Kidney (tissue), 14 donors: ENCODE data around the gene BABAM2. TPM values are rescaled to one million over a fixed set of nuclear protein-coding genes. Genes with fewer than 3 reads are reported as not detected.
"Not testable (repeated sequence)": the region's sequence is repeated elsewhere in the genome, so short reads cannot be mapped to it uniquely, and the experiment has no call there.

Source experiments
- DNase-seq, 5 donors: peaks; one replicate each; pipeline ENCODE4 v3.0.0-alpha.2; 2013 to 2020
- FAIRE-seq: peaks from 2 replicates; lab custom pipeline; 2012; peaks lifted over from hg19 to GRCh38; lab: Jason Lieb, UNC
- H3K27ac ChIP-seq, 2 donors: one replicate each; pipeline ENCODE4 v1.7.0; 2013; ENCODE audit warnings: low read depth in 2 of 2, low read length in 2 of 2, inconsistent platforms in 1 of 2
- H3K27me3 ChIP-seq: one replicate; pipeline ENCODE4 v1.7.1; 2013; ENCODE audit warnings: low read length, inconsistent platforms; ENCODE audit not compliant: control insufficient read depth, insufficient read depth
- H3K36me3 ChIP-seq, 3 donors: one replicate each; pipeline versions ENCODE4 v1.7.0 to v1.7.1; 2013; ENCODE audit warnings: low read length in 3 of 3, control low read depth in 1 of 3, inconsistent platforms in 1 of 3; ENCODE audit not compliant: insufficient read depth in 3 of 3, control insufficient read depth in 2 of 3
- H3K4me1 ChIP-seq, 3 donors: one replicate each; pipeline versions ENCODE4 v1.7.0 to v1.7.1; 2013; ENCODE audit warnings: low read length in 3 of 3, inconsistent platforms in 1 of 3, low read depth in 1 of 3; ENCODE audit not compliant: control insufficient read depth in 2 of 3, insufficient read depth in 2 of 3
- H3K4me3 ChIP-seq, 3 donors: one replicate each; pipeline versions ENCODE4 v1.7.0 to v1.8.1; 2013; ENCODE audit warnings: low read length in 3 of 3, control low read depth in 1 of 3, inconsistent platforms in 1 of 3
- H3K9ac ChIP-seq, 3 donors: one replicate each; pipeline versions ENCODE4 v1.7.0 to v1.7.1; 2013; ENCODE audit warnings: low read length in 3 of 3, control low read depth in 1 of 3, inconsistent platforms in 1 of 3
- H3K9me3 ChIP-seq, 3 donors: one replicate each; pipeline versions ENCODE4 v1.7.0 to v1.7.1; 2013; ENCODE audit warnings: low read length in 3 of 3, control low read depth in 1 of 3, inconsistent platforms in 1 of 3; ENCODE audit not compliant: control insufficient read depth in 2 of 3, insufficient read depth in 1 of 3
- intact Hi-C: fragments of 100-400 bp; cut with DNase I; formaldehyde crosslinking; loops from one replicate; pipeline ENCODE4 v1.11.1; 2022
- polyA plus RNA-seq: library from polyadenylated mRNA; stranded (reverse); fragments of 350-450 nt; fragmentation: Illumina TruSeq; extraction: RNeasy Lipid Tissue Mini Kit (QIAGEN cat#74804); gene quantifications from one replicate; pipeline ENCODE4 v1.2.3, GENCODE V29; 2014; ENCODE audit warnings: low read depth, low replicate concordance; ENCODE audit not compliant: insufficient read depth
- total RNA-seq: library from RNA; stranded (reverse); fragmentation: NEBNext Ultra II Directional; extraction: Animal tissue kit (Norgen Biotek cat#: 25700); gene quantifications from one replicate; pipeline ENCODE4 v1.2.1, GENCODE V29; 2021
- TF ChIP-seq, protein P1 (sequence below): IDR thresholded peaks from 3 replicates; pipeline ENCODE4 v1.5.1; 2012; ENCODE audit warnings: mild to moderate bottlenecking, moderate library complexity, borderline replicate concordance; ENCODE audit not compliant: insufficient read depth; ENCODE audit errors: extremely low read depth
- donor health status: control.
- donor health status: control.
- donor health status: control.
- donor health status: control.
- donor health status: control.
- donor health status: DM: yes; HTN: yes; CAD: no.
- donor health status: Normal renal cell carcinoma (clear cell type).

BABAM2 gene
- total and polyA plus RNA-seq, 2 donors from 2014 or later = 68.4 to 74.1 TPM

DNA sequence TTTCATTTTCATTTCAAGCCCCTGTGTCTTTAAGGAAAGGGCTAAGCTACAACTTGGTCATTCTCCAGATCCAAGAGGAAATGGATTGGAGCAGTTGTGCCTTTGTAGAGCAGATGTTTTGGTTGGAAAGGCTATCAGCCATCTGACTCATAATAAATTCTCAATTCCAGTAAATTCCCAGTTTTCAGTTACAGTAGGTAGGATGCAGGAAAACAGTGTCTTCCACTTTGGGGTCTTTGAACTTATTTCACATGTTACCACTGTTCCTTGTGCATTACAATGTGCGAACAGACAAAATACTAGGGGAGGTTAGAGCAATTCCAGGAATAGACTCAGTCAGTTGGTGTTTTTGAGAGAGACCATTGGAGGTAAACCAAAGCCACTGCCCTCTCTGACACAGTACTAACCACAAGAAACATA lies 211.9 kb downstream of the BABAM2 start:
- H3K27ac ChIP-seq = peak overlapping the region in 1 of 2 donors; percentile 8
- H3K36me3 ChIP-seq = no peaks in the 10 kb centered on the region
- H3K9ac ChIP-seq = no peak overlapping the region
- FAIRE-seq = no peak
- TF ChIP-seq, protein P1, sequence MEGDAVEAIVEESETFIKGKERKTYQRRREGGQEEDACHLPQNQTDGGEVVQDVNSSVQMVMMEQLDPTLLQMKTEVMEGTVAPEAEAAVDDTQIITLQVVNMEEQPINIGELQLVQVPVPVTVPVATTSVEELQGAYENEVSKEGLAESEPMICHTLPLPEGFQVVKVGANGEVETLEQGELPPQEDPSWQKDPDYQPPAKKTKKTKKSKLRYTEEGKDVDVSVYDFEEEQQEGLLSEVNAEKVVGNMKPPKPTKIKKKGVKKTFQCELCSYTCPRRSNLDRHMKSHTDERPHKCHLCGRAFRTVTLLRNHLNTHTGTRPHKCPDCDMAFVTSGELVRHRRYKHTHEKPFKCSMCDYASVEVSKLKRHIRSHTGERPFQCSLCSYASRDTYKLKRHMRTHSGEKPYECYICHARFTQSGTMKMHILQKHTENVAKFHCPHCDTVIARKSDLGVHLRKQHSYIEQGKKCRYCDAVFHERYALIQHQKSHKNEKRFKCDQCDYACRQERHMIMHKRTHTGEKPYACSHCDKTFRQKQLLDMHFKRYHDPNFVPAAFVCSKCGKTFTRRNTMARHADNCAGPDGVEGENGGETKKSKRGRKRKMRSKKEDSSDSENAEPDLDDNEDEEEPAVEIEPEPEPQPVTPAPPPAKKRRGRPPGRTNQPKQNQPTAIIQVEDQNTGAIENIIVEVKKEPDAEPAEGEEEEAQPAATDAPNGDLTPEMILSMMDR = no peak
- intact Hi-C loops = no loop called here
- no peak overlapping the region for H3K4me3 ChIP-seq
- no peaks in the 10 kb centered on the region for H3K27me3 ChIP-seq
- no peaks in the 10 kb centered on the region for H3K9me3 ChIP-seq
- no peaks in the 10 kb centered on the region for H3K4me1 ChIP-seq
- peak in 2 of 5 donors; percentile 16 to 71 for DNase-seq

DNA sequence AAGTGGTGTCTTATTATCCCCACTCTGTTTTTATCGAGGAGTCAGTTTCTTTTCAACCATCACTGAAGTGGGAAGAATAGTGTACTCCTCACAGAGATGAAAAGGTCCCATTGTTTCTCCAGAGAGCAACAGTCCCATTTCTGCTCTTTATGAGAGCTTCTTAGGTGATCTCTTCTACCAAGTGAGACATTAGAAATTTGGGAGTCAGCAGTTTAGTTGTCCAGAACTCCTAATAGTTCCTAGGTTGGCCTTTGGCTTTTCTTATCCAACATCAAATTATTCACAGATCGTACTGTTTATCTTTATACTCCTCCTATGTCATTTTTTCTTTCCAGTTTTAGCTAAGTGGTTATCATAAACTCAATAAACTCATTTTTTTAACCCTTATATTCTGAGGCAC lies 213.1 kb downstream of the BABAM2 start:
- H3K27ac ChIP-seq = no peak overlapping the region
- no peak overlapping the region for H3K4me3 ChIP-seq
- H3K27me3 ChIP-seq = no peaks in the 10 kb centered on the region
- no peak overlapping the region for H3K9ac ChIP-seq
- H3K36me3 ChIP-seq = no peaks in the 10 kb centered on the region
- no peaks in the 10 kb centered on the region for H3K4me1 ChIP-seq
- H3K9me3 ChIP-seq = no peaks in the 10 kb centered on the region
- DNase-seq (no peak), FAIRE-seq (no peak)
- intact Hi-C loops = no loop called here
- TF ChIP-seq, protein P1 = no peak

DNA sequence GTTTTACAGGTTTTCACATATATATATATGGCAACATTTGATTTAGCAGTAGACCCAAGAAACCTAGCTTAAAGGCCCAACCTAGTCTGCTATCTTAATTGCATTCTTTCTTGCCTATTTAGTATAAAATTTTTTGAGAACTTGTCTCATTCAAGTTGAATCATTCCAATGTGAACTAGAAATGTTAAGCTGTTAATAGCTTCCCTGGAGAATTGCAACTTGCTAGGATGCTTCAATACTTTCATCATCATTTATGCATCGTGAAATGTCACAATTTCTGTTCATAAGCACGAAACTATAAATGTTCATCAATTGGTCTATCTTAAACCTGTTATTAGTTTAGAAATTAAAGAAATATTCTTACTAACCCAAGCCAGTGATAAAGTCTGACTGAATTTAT lies 217.6 kb downstream of the BABAM2 start:
- DNase-seq (no peak), FAIRE-seq (no peak)
- intact Hi-C loops = no loop called here
- Histone ChIP-seq H3K27ac (no peak overlapping the region), H3K9me3 (no peaks in the 10 kb centered on the region), H3K36me3 (no peaks in the 10 kb centered on the region), H3K4me3 (no peak overlapping the region), H3K4me1 (no peaks in the 10 kb centered on the region), H3K9ac (no peak overlapping the region), H3K27me3 (no peaks in the 10 kb centered on the region)
- TF ChIP-seq, protein P1 = no peak

DNA sequence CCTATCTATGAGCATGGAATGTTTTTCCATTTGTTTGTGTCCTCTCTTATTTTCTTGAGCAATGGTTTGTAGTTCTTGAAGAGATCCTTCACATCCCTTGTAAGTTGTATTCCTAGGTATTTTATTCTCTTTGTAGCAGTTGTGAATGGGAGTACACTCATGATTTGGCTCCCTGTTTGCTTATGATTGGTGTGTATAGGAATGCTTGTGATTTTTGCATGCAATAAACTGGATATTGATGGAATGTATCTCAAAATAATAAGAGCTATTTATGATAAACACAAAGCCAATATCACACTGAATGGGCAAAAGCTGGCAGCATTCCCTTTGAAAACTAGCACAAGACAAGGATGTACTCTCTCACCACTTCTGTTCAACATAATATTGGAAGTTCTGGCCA lies 223.2 kb downstream of the BABAM2 start:
- FAIRE-seq, H3K36me3 ChIP-seq, H3K27ac ChIP-seq, DNase-seq, H3K9me3 ChIP-seq, H3K27me3 ChIP-seq, intact Hi-C loops, H3K4me3 ChIP-seq, H3K9ac ChIP-seq: not testable (repeated sequence)
- peaks cover 0 to 15% (median 12%) of the 10 kb centered on the region in 3 donors for H3K4me1 ChIP-seq
